22Rv1 (cell line): Measurements from ENCODE around the gene RIBC1.

ENCODE experiments used
- H3K27ac ChIP-seq: fragments of 450-650 bp; 2 replicates; pipeline ENCODE4 v1.5.1; 2017
- CTCF ChIP-seq: fragments of 450-650 bp; IDR thresholded peaks from 2 replicates; pipeline ENCODE4 v1.5.1; 2017; ENCODE audit warnings: mild to moderate bottlenecking
- ZFX ChIP-seq: fragments of 450-650 bp; IDR thresholded peaks from 2 replicates; pipeline ENCODE4 v1.6.1; 2017; ENCODE audit warnings: antibody characterized with exemption, borderline replicate concordance

RIBC1 gene

GRCh38 chrX:53422861-53423306 is at the start of gene RIBC1:
Gene RIBC1 (plus strand): TSS chrX:53422873. CDS start chrX:53426277, 3,404 bp downstream.
- H3K27ac ChIP-seq = peak within 1 kb of the TSS; percentile 85
- TF ChIP-seq CTCF (no peak), ZFX (no peak)

- no peak for TF ChIP-seq CTCF
- no peak for TF ChIP-seq ZFX
- H3K27ac ChIP-seq = no peak overlapping the region
These were observed 49.4 kb upstream of the RIBC1 start for GRCh38 chrX:53373307-53373706.

GRCh38 chrX:53374222-53374820 is 48.4 kb upstream of the RIBC1 start:
- no peak for TF ChIP-seq ZFX
- TF ChIP-seq CTCF = no peak
- no peak overlapping the region for H3K27ac ChIP-seq

GRCh38 chrX:53374923-53375322 is 47.8 kb upstream of the RIBC1 start:
- TF ChIP-seq CTCF (0 out of 2 replicates have a peak, but pooled peaks have one; percentile 7), ZFX (no peak)
- H3K27ac ChIP-seq = no peak overlapping the region

- TF ChIP-seq ZFX (no peak), CTCF (no peak)
- no peak overlapping the region for H3K27ac ChIP-seq
These were observed 45.8 kb upstream of the RIBC1 start for GRCh38 chrX:53376888-53377287.

- no peak for TF ChIP-seq CTCF
- no peak for TF ChIP-seq ZFX
- no peak overlapping the region for H3K27ac ChIP-seq
These were observed 45.2 kb upstream of the RIBC1 start for GRCh38 chrX:53377464-53377863.

GRCh38 chrX:53379008-53379710 is 43.5 kb upstream of the RIBC1 start:
- TF ChIP-seq ZFX (no peak), CTCF (no peak)
- H3K27ac ChIP-seq = no peak overlapping the region
